ENCODE results near the gene MACROD2.

The MACROD2 gene

DNA sequence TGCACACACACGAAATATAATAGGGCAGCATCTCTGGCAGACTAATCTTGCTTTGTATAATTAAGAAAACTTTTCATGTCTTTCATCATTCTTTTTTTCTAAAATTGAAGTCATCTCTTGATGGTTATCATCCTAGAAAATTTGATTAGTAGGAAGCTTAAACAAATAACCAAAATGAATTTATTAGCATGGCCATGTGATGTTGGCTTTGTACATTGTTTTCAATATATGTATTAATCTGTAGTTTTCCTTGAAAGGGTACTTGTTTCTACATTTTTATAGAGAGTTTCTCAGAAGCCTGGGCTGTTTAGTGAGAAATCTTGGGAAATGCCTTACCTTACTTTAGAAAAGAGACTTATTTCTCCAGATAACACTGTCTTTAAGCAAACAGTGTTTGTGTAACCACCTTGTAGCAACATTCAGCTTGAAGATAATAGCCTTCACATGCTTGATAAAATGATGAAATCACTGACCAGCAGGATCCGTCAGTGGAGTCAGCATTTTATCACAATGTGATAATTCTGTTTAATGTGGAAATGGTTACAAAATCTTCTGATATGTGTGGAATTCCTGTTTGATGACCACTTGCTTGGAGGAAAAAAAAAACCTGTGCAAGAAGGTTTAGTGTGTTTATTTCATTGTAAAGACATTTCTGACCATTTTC, 147.8 kb downstream of the MACROD2 start:
- Histone ChIP-seq H3K4me3 (no peak overlapping the region), H3K27me3 (no peaks in the 10 kb centered on the region), H4K20me1 (no peaks in the 10 kb centered on the region), H3K9ac (no peak overlapping the region), H3K4me1 (no peaks in the 10 kb centered on the region), H3K4me2 (no peak overlapping the region), H3K27ac (no peak overlapping the region), H3K9me3 (replicated peaks in 1 of 11) (no peaks in the 10 kb centered on the region), H3K36me3 (no peaks in the 10 kb centered on the region)
- no peak for TF ChIP-seq Cebpa-rat (IDR thresholded peaks at IDR 0.05)

DNA sequence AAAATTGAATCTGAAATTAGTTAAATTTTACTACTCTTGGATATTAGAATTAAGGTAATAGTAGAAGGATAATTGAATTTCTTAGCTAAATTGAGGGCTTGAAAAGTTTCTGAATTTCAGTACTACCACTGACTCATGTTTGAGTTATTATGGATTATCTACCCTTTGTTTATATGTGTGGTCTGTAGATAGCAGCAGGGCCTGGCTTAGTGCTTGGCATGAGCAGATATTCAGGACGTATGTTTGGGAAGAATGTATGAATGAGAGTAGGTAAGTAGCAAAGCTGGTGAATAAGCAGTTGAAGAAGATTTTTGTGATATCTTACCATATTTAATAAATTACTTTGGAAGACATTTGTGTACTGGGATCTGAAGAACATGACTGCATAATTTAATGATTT, 152.7 kb downstream of the MACROD2 start:
- H3K36me3 ChIP-seq = no peaks in the 10 kb centered on the region
- no peak for TF ChIP-seq Cebpa-rat (IDR thresholded peaks at IDR 0.05)
- H3K4me3 ChIP-seq = no peak overlapping the region

DNA sequence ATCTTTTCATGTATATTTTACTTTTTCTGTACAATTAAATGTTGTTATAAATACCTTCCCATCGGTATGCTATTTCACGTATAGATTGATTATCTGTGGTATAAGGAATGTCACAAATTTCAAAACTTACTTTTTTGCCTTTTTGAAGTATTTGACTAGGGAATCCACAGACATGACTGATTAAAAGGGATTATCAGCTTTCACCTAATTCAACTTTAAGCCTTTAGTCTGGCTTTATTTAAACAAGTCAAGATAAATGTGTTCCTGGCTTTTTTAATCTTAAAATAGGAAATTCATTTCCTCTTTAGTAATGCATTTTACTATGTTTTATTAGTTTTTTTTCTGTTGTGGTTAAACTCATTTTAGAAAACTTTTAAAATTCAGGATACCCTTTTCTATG, 160.0 kb downstream of the MACROD2 start:
- Histone ChIP-seq H3K36me3 (no peaks in the 10 kb centered on the region), H3K27ac (no peak overlapping the region), H3K9me3 (replicated peaks in 1 of 11) (no peaks in the 10 kb centered on the region), H3K4me3 (no peak overlapping the region), H4K20me1 (no peaks in the 10 kb centered on the region), H3K27me3 (no peaks in the 10 kb centered on the region), H3K4me1 (no peaks in the 10 kb centered on the region), H3K9ac (no peak overlapping the region), H3K4me2 (no peak overlapping the region)
- no peak for TF ChIP-seq Cebpa-rat (IDR thresholded peaks at IDR 0.05)

More for the DNA sequence above, 152.7 kb downstream of the MACROD2 start:
- H3K4me2 ChIP-seq = no peak overlapping the region
- H3K9me3 ChIP-seq (replicated peaks in 1 of 11) = no peaks in the 10 kb centered on the region
- no peaks in the 10 kb centered on the region for H4K20me1 ChIP-seq
- no peak overlapping the region for H3K27ac ChIP-seq
- no peaks in the 10 kb centered on the region for H3K27me3 ChIP-seq
- H3K4me1 ChIP-seq = no peaks in the 10 kb centered on the region
- H3K9ac ChIP-seq = no peak overlapping the region

DNA sequence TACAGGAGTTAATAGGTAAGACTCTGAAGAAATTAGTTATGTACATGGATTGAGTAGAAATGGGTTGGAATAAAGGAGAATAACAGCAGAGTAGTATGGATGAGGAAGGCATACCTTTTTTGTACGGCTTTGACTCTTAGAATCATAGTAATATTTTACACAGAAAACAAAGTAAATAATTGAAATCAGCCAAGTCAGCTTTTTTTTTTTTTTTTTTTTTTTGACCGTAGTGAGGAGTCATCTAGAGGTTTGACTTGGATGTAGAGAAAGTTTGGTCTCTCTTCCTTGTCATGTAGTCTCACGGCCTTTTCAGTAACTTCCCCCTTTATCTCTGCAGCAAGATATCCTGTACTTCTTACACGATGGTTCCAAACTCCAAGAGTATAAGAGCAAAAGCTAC, 183.2 kb downstream of the MACROD2 start:
- no peak overlapping the region for H3K4me2 ChIP-seq
- no peak for TF ChIP-seq Cebpa-rat (IDR thresholded peaks at IDR 0.05)
- H3K4me3 ChIP-seq = no peak overlapping the region

DNA sequence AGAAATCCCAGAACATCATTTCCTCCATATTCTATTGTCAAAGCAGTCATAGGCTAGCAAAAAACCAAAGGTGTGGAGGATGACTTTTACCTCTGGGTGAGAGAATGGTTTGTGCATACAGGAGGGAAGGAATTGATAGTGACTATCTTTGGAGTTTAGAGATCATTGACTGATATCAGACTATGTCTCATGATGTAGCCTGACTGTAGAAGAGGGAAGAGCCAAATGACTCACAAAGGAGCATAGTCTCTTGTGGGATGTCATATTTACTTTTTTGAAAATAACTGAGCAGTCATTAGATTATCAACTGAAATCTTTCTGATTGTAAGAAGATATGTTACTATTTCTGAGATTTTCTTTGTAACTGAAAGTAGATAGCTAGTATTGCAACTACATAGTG, 183.6 kb downstream of the MACROD2 start:
- TF ChIP-seq Cebpa-rat (IDR thresholded peaks at IDR 0.05) = no peak
- no peak overlapping the region for H3K4me2 ChIP-seq
- no peaks in the 10 kb centered on the region for H3K4me1 ChIP-seq
- no peak overlapping the region for H3K4me3 ChIP-seq
- H3K9me3 ChIP-seq (replicated peaks in 1 of 11) = peaks cover 18 to 23% (median 22%) of the 10 kb centered on the region in 11 experiments
- H3K36me3 ChIP-seq = no peaks in the 10 kb centered on the region
- no peak overlapping the region for H3K9ac ChIP-seq
- H3K27ac ChIP-seq = no peak overlapping the region
- H3K27me3 ChIP-seq = no peaks in the 10 kb centered on the region
- H4K20me1 ChIP-seq = no peaks in the 10 kb centered on the region

More for the DNA sequence above, 183.2 kb downstream of the MACROD2 start:
- Histone ChIP-seq H3K27me3 (no peaks in the 10 kb centered on the region), H3K36me3 (no peaks in the 10 kb centered on the region), H3K27ac (no peak overlapping the region), H4K20me1 (no peaks in the 10 kb centered on the region), H3K9ac (no peak overlapping the region), H3K4me1 (no peaks in the 10 kb centered on the region), H3K9me3 (replicated peaks in 1 of 11) (peaks cover 21 to 28% (median 27%) of the 10 kb centered on the region in 11 experiments)

DNA sequence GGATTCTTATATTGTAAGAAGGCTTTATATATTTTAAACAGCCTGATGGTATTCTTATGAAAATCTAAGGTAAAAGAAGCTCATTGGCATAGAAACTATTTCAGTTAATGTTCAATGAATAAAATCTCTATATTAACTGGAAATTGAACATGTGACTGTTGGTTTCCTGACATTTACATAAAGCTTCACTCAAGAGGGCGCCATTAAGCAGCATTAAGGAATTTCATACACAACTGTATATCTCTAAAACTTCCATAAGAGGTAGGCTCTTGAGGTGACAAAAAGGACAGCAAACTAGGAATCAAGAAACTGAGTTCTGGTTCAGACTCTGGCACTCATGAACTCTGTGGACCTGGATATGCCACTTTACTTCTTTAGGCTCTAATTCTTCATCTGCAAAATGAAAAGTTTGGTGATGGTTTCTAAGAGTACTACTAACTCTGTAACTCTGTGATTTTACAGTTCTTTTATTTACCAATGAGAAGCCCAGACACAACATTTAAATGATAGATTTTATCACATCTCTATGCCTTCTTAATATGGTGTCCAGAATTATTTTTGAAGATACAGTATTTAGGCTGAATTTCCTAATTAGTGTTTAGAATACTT, 194.6 kb downstream of the MACROD2 start:
- Histone ChIP-seq H3K27ac (no peak overlapping the region), H4K20me1 (no peaks in the 10 kb centered on the region), H3K9ac (no peak overlapping the region), H3K9me3 (replicated peaks in 1 of 11) (no peaks in the 10 kb centered on the region), H3K4me1 (no peaks in the 10 kb centered on the region), H3K4me2 (no peak overlapping the region), H3K4me3 (no peak overlapping the region), H3K36me3 (no peaks in the 10 kb centered on the region), H3K27me3 (no peaks in the 10 kb centered on the region)
- TF ChIP-seq Cebpa-rat (IDR thresholded peaks at IDR 0.05) = no peak

DNA sequence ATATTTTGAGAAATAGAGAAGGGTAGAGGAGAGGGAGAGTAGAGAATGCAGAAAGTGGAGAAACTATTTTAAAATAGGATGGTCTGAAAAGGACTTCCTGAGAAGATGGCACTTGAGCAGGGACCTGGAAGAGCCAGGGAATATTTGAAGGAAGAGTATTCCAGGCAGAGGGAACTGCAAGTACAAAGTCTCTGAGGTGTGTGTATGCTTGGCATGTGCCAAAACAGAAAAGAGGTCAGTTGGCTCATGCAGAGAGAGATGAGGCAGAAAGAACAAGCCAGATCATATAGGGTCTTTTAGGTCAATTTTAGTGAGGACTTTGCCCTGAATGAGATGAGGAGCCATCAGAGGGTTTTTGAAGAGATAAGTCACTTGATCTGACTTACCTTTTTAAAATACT, 196.2 kb downstream of the MACROD2 start:
- Histone ChIP-seq H3K9ac (no peak overlapping the region), H3K4me1 (no peaks in the 10 kb centered on the region), H3K27me3 (no peaks in the 10 kb centered on the region), H3K27ac (no peak overlapping the region), H3K9me3 (replicated peaks in 1 of 11) (no peaks in the 10 kb centered on the region), H4K20me1 (no peaks in the 10 kb centered on the region), H3K4me2 (no peak overlapping the region), H3K36me3 (no peaks in the 10 kb centered on the region), H3K4me3 (no peak overlapping the region)
- TF ChIP-seq Cebpa-rat (IDR thresholded peaks at IDR 0.05) = no peak

DNA sequence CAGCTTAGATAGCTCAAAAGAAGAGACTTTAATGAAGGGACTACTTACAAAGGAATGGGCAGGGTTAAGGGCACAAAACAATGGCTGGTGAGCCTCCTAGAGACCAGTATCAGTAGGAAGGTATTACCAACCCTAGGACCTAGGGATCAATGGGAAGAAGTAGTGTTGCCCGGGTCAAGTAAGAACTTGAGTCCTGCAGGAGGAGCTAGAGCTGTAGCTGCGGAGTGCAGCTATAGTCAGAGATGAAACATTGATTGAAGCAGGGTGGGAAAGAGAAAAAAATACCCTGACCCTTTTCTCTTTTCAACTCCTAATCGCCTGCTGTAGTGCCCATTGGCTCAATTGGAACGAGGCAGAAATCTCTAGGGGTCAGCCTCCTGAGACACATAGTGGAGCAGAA, 198.1 kb downstream of the MACROD2 start:
- no peak for TF ChIP-seq Cebpa-rat (IDR thresholded peaks at IDR 0.05)
- no peaks in the 10 kb centered on the region for H3K27me3 ChIP-seq
- no peak overlapping the region for H3K4me3 ChIP-seq
- no peaks in the 10 kb centered on the region for H3K4me1 ChIP-seq
- H3K4me2 ChIP-seq = no peak overlapping the region
- H4K20me1 ChIP-seq = no peaks in the 10 kb centered on the region
- H3K9ac ChIP-seq = no peak overlapping the region
- H3K9me3 ChIP-seq (replicated peaks in 1 of 11) = no peaks in the 10 kb centered on the region
- H3K36me3 ChIP-seq = no peaks in the 10 kb centered on the region
- H3K27ac ChIP-seq = no peak overlapping the region

DNA sequence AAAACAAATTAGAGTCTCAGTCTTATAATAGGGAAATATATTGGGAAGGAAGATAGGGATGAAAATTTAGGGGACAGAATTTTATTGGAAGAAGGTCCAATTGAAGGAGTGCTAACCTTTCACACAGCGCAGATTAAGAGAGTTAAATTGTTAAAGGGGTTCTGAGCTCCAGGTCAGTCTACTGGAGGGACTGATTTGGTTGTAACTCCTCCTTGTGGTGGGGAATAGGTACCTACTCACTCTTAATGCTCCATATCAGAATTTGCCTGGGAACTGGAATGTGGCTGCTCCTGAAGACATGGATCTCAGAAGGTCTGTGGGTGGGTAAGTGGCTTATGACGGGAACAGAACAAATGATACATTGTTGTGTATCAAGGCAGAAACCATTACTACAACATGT, 198.6 kb downstream of the MACROD2 start:
- no peak overlapping the region for H3K4me2 ChIP-seq
- H3K27me3 ChIP-seq = no peaks in the 10 kb centered on the region
- TF ChIP-seq Cebpa-rat (IDR thresholded peaks at IDR 0.05) = no peak
- H4K20me1 ChIP-seq = no peaks in the 10 kb centered on the region
- H3K4me3 ChIP-seq = no peak overlapping the region
- H3K4me1 ChIP-seq = no peaks in the 10 kb centered on the region
- no peak overlapping the region for H3K9ac ChIP-seq
- H3K27ac ChIP-seq = no peak overlapping the region
- H3K36me3 ChIP-seq = no peaks in the 10 kb centered on the region
- H3K9me3 ChIP-seq (replicated peaks in 1 of 11) = no peaks in the 10 kb centered on the region

DNA sequence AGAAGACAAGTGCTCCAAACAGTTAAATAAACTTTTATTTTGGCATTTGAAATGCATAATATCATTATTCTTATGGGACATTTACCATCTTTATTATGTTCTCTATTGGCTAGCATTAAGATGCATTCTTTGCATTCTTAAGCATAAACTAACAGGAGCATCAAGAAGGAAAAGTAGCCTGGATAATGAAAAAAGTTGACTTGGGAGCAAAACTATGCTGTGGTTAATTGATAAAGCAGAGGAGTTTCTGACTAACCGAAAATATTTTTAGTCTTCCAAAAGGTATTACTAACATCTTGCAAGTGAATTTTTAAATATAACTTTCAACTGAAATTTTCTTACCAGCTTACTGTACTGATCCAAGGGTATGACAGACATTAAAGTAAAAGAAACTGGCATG, 201.8 kb downstream of the MACROD2 start:
- H3K27me3 ChIP-seq = no peaks in the 10 kb centered on the region
- no peak overlapping the region for H3K4me3 ChIP-seq
- no peaks in the 10 kb centered on the region for H3K36me3 ChIP-seq
- no peak for TF ChIP-seq Cebpa-rat (IDR thresholded peaks at IDR 0.05)
- no peaks in the 10 kb centered on the region for H4K20me1 ChIP-seq
- H3K27ac ChIP-seq = no peak overlapping the region
- no peaks in the 10 kb centered on the region for H3K4me1 ChIP-seq
- no peak overlapping the region for H3K9ac ChIP-seq
- H3K4me2 ChIP-seq = no peak overlapping the region
- H3K9me3 ChIP-seq (replicated peaks in 1 of 11) = no peaks in the 10 kb centered on the region

All from BLaER1 treated with 17β-estradiol and CSF1 and Interleukin-3, amounts not matched to agents 10 nM and 100 nM (cell line).